Measurements from ENCODE around the gene RUFY2.
A peak's percentile ranks its signal among the peaks of the same experiment; 100 is the strongest.

RUFY2 gene

DNA sequence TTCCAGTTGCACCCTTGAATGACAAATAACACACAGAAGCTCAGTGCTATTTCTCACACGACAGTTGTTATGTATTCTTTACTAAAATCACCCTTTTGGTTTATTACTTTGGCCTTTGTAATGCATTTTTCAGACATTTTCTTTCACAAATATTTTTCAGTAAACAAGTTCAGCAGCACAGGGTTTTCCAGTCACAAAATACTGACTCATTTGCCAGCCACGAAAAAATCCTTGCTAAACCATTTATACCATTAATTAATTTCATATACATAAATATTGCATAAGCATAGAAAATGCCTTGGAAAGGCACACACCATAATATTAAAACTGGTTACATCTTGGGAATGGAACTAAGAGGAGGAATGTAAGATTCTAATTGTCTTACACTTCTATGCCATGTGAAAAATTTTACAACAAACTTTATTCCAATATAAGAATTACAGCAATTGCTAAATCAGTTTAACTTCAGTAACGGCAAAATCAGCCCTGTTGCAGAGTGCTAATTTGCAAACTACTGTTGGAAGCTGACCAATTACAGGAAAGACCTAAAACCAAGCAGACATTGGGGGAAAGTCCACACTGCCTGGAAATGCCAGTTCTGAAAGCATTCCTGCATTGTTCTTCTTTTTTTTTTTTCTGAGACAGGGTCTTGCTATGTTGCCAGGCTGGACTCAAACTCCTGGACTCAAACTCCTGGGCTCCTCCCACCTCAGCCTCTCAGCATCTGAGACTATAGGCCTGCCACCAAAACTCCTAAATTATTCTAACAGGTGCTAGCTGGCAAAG lies 42.8 kb downstream of the RUFY2 start:
- DNase-seq: no peak

GRCh38 chr10:68362590-68362989 lies 44.5 kb downstream of the RUFY2 start:
- DNase-seq: no peak

DNA sequence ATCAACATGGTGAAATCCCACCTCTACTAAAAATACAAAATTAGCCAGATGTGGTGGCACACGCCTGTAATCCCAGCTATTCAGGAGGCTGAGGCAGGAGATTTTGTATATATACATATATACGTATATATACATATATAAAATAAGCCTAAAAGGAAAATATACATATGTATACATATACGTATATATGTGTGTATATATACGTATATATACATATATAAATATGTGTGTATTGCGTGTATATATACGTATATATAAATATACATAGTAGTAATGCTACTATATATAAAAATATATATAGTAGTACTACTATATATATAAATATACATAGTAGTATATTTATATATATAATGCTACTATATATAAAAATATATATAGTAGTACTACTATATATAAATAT lies 47.9 kb downstream of the RUFY2 start:
- DNase-seq: no peak

DNA sequence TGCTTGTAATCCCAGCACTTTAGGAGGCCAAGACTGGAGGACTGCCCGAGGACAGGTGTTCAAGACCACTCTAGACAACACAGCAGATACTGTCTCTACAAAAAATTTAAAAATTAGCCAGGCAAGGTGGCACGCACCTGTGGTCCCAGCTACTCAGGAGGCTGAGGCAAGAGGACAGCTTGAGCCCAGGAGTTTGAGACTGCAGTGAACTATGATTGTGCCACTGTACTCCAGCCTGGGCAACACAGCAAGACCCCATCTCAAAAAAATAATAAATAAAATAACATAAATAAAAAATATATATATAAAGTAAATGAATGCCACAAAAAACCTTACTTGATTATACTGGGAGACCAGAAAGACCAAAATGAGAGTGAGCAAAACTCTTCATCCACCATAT lies 53.5 kb downstream of the RUFY2 start:
- DNase-seq: no peak

GRCh38 chr10:68348265-68348741 lies 58.8 kb downstream of the RUFY2 start:
- no peak for DNase-seq

DNA sequence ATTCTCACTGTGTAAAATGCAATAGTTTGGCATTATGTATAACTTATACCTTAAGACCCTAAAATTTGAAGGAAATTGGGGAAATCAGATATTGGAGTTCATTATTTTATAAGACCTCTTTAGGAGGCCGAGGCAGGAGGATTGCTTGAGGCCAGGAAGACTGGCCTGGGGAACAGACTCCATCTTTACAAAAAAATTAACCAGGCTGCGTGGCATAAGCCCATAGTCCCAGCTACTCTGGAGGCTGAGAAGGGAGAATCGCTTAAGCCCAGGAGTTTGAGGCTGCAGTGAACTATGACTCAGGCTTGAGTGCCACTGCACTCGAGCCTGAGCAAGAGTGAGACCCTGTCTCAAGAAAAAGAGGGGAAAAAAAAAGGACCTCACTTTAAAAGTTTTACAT lies 60.3 kb downstream of the RUFY2 start:
- no peak for DNase-seq

DNA sequence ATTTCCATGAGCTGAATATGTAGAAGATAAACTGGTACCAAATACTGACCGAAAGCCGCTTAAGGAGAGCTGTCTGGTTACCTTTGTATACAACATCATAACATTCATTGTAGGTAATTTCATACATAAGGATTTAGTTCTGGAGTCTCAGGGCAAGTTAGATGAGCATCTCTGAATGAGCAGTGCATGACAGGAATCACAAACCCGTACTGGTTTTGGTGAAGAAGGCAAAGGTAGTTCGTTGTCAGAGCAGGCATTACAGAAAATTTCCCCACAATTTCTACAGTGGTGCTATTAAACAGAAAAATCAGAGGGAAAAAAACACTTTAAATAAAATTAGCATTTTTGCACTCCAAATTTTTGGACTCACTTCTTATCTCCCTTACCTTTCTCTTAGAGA lies 61.5 kb downstream of the RUFY2 start:
- no peak for DNase-seq

DNA sequence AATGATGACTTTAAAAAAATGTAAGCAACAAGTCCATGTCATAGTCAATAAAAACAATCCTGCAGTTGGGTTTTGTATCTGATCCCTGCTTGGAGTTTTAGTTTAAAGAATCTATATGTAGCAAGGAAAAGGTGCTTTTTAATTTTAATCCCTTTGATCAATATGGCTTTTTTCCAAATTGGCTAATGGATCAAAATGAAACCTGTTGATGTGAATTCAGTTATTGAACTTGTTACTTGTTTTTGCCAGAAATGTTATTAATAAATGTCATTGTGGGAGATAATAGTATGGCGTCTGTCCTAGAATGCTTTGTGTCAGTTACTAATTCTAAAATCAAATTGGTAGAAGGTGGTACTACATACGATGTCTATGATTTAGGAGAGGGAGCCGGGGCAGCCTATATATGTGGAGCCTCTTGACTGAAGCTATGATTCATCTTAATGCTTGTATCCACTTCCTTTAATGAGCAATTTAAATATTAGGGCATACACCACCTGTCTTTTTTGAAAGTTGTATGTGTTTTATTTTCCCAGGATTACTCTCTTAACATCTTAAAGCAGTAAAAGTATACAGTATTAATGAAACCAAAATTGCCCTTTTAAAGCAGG lies 64.1 kb downstream of the RUFY2 start:
- DNase-seq: no peak

DNA sequence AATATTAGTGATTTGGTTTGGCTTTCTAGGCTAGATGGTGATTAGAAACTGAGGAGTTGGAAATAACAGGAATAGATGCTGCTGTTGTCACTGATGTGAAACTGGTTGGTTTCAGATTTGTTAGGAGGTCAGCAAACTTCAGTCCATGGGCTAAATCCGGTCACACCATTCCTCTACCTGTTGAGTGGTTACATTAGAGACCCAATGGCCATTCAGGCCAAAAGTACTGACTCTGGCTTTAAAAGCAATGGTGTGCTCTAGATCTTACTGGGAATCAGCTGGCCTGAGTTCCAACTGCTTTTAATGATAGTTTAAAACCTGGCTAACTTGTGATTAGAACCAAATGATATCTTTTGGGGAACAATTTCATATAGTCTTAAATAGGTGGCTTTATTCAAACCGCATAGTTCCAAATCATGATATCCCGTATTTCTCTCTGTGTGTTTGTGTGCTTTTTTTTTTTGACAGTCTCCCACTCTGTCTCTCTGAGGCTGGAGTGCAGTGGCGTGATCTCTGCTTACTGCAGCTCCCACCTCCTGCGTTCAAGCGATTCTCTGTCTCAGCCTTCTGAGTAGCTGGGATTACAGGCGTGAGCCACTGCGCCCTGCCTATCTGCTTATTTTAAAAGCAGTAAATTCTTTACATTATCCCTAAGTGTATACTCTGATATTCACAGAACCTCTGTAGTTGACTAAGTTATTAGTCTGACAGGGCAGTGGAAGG lies 66.6 kb downstream of the RUFY2 start:
- no peak for DNase-seq

GRCh38 chr10:68336754-68337351 lies 70.2 kb downstream of the RUFY2 start:
- DNase-seq: no peak

DNA sequence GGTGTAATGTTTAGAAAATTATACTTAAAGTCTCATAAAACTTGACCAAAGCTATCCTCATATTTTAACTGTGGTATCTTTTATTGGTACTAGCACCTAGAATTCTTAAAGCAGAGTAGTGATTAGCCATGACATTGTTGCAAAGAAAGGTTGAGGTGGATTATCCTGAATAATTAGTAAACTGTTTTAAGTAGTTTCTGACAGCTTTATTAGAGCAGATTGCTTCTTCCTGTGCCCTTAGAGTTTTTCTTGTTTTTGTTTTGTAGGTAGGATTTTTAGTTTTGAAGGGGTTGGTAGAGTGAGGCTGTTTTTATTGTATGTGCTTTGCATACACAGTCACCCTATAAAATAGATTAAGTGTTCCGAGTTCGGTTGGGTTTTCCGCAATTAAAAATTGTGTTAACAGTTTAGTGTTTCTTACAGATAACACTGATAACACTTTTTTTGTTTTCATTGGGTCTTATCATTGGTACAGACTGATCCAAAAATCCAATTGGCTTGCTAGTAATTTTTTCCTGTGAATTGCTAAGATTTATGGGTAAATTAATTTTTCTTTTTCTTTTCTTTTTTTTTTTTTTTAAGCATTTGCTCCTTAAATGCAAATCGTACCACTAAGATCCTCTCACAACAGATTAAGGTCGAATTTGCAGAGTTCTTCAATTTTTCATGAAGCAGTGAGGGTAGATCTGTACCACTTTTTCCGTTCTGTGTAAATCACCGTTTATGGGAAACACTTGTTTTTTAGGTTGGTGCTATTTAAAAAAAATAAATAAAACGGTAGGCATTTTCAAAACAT lies 72.2 kb downstream of the RUFY2 start:
- no peak for DNase-seq

GRCh38 chr10:68333440-68334431 lies 73.3 kb downstream of the RUFY2 start:
- no peak for DNase-seq

GRCh38 chr10:68333058-68333395 lies 74.0 kb downstream of the RUFY2 start:
- DNase-seq: no peak

GRCh38 chr10:68332259-68333057 lies 74.6 kb downstream of the RUFY2 start, which contains the start of gene PBLD:
PBLD (minus strand) TSS chr10:68332928; CDS start chr10:68306844, 26,084 bp downstream.
- no peak for DNase-seq

DNA sequence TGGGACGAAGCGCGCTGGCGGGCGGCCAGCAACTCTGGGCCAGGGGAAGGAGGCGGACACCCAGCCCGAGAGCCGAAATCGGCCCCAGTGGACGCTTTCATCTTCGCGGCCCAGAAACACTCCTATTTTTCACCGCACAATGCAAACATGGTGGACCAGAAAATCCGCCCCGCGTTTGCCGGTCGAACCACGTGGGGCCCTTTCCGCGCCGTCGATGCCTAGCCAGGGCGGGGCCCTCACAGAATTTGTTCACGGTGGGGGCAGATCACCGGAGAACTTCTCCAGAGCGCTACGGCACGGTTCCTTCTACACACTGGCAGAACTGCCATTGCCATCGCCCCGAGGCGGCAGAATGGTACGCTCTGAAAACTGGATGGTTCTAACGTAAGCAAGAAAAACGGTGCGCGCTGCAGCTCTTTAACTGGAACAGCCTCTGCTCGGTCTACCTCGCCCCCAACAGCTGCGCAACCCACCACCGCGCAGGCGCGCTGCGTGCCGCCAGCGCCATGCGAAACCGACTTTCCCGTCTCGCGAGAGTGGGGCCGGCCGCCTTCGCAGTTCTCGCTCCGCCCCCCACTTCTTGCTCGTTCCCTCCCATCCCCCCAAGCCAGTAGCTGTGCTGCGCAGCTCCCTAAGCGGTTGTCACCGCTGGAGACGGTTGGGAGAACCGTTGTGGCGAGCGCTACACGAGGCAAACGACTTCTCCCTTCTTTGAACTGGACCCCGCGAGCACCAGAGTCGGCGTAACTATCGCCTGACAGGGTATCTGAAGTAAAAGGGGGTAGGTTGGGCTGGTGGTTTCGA lies 75.4 kb downstream of the RUFY2 start, which contains the start of gene HNRNPH3:
Gene HNRNPH3, plus strand, starts transcription at position 610 of the 804 bp plus-strand sequence. CDS start 5,158 bp downstream, outside the sequence.
- DNase-seq: peak; percentile 72

DNA sequence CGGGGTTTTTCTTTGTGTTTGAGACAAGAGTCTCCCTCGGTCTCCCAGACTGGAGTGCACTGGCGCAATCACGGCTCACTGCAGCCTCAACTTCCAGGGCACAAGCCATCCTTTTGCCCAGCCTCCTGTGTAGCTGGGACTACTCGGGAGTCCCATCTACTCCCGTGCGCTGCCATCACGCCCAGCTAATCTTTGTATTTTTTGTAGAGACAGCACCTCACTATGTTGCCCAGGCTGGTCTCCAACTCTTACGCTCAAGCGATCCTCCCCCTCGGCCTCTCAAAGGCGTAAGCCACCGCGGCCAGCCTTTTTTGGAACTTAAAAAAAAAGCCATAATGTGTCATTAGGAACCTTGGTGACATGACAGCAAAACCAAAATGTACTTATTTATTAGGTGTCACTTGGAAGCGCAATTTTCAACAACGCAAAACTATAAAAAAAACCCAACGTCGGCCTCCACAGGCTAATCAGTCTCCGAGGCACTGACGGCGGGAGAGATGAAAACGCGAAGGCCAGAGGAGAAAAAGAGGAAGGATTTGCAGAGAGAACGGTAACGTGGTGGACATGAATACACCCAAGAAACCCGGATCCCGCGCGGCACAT lies 76.1 kb downstream of the RUFY2 start:
- no peak for DNase-seq

DNA sequence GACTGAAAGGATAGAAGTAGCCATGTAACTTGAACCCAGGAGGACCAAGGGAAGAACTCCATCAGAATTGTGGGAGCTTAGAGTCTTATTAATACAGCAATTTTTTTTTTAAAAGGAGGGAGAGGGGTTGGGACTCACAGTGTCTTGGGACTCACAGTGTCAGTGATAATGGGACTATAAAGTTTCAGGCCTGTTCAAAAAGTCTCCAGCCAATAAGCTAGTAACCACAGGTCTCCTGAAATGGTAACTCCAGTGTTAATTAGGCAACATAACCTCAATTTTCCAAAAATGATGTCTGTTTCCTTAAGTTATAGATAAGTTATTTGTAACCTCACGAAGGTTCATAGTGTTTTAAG lies 77.6 kb downstream of the RUFY2 start:
- no peak for DNase-seq

DNA sequence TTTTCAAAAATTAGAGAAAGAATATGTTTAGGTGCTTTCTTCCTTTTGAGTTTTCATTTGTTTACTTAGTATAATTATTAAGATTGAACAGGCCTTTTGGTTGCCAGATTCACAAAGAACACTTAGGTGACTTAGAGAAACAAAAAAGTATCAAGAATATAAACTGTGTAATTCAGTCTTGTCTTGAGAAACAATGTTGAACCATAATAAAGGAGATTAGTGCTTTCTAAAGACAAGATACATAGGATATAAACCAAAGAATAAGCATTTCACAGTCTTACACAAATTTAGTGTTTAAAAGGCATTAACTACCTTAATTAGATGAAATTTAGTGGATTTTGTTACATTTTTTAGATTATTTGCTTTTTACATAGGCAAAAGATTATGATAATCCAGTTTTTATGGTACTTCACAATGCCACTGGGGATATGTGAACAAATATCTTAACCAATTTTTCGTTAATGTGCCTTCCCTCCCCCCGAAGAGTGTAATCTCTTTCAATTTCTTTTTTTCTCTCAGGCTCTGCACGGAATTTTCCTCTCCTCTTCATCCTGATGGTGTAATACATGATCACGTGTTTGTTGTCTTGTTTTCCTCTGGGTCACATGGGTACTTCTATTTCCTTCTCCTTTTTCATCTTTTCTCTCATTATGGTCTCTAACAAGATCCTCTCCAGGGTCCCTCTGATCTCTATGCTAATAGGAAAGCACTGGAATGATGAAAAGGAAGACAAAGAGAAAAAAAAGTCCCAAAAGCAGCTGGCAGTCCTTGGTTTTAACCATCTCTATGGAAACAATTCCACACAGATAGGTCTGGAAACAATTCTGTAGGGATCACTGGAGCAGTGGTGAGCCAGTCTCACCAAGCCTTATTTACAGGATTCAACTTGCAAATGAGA lies 78.9 kb downstream of the RUFY2 start:
- no peak for DNase-seq
